ENCODE measurements around the gene TMEM115. TPM values are rescaled to one million over a fixed set of nuclear protein-coding genes. Genes with fewer than 3 reads are reported as not detected.

Gene TMEM115
- total and polyA plus RNA-seq, 2 experiments from 2014 or later = 17.8 to 49.2 TPM

GRCh38 chr3:50314816-50315215 is 44.5 kb downstream of the TMEM115 start:
- no peak overlapping the region for H3K4me2 ChIP-seq
- H3K27ac Mint-ChIP-seq = no peak overlapping the region

DNA sequence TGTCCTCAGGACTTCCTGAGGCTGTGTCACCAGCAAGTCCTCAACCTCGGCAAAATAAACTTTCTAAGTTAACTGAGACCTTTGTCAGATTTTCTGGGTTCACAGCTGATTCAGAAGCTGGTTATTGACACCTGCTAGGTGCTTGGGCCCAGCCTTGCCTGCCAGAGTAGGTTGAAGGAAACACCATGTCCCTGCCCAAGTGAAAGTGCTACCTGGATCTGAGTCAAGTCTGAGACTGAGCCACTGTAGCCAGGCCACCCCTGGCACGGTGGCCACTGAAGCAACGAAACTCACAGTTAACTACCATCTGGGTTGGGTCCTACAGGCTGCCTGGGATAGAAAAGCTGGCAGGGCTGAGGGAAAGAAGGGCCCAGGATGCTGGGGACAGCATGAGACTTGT is 45.0 kb downstream of the TMEM115 start:
- Mint-ChIP-seq H3K27ac (no peak overlapping the region), H3K9me3 (peaks cover 28% of the 10 kb centered on the region), H3K4me1 (peaks cover 10% of the 10 kb centered on the region), H3K36me3 (ENCODE audit: low read depth) (peaks cover 66% of the 10 kb centered on the region), H3K4me3 (no peak overlapping the region), H3K27me3 (ENCODE audit: insufficient read depth, low read depth, poor library complexity) (peaks cover 7% of the 10 kb centered on the region)
- Histone ChIP-seq H3K27me3 (ENCODE audit: insufficient read depth) (no peaks in the 10 kb centered on the region), H4K20me1 (replicated peaks; ENCODE audit: insufficient read depth) (no peaks in the 10 kb centered on the region; the same call in 1 of the 2 replicates), H3K9me2 (ENCODE audit: insufficient read depth) (no peaks in the 10 kb centered on the region), H3K79me2 (replicated peaks; ENCODE audit: insufficient read depth) (peaks cover 11% of the 10 kb centered on the region), H3F3A (replicated peaks; ENCODE audit: low read depth) (0 out of 2 replicates have a peak, but pooled peaks cover 6% of the 10 kb centered on the region), H3K27ac (ENCODE audit: low read depth) (no peak overlapping the region), H3K4me1 (ENCODE audit: insufficient read depth) (no peaks in the 10 kb centered on the region; the same call in 1 of the 2 replicates), H2AFZ (no peak overlapping the region), H3K4me3 (no peak overlapping the region), H3K36me3 (ENCODE audit: insufficient read depth) (peaks cover 6% of the 10 kb centered on the region), H3K4me2 (no peak overlapping the region)
- DNase-seq (ENCODE audit: low spot score) = no peak
- ATAC-seq = no peak
- no peak for TF ChIP-seq CTCF (conservative IDR thresholded peaks at IDR 0.05; ENCODE audit: low read depth in 2 of 2)
- TF ChIP-seq JUNB (IDR thresholded peaks at IDR 0.05; ENCODE audit: unreplicated experiment) = no peak
- no peak for TF ChIP-seq STAT1 (IDR thresholded peaks at IDR 0.05; ENCODE audit: unreplicated experiment)
- no peak for TF ChIP-seq ZNF331 (CRISPR knock-in tag; IDR thresholded peaks at IDR 0.05; ENCODE audit: low read depth)
- TF ChIP-seq, protein P1, sequence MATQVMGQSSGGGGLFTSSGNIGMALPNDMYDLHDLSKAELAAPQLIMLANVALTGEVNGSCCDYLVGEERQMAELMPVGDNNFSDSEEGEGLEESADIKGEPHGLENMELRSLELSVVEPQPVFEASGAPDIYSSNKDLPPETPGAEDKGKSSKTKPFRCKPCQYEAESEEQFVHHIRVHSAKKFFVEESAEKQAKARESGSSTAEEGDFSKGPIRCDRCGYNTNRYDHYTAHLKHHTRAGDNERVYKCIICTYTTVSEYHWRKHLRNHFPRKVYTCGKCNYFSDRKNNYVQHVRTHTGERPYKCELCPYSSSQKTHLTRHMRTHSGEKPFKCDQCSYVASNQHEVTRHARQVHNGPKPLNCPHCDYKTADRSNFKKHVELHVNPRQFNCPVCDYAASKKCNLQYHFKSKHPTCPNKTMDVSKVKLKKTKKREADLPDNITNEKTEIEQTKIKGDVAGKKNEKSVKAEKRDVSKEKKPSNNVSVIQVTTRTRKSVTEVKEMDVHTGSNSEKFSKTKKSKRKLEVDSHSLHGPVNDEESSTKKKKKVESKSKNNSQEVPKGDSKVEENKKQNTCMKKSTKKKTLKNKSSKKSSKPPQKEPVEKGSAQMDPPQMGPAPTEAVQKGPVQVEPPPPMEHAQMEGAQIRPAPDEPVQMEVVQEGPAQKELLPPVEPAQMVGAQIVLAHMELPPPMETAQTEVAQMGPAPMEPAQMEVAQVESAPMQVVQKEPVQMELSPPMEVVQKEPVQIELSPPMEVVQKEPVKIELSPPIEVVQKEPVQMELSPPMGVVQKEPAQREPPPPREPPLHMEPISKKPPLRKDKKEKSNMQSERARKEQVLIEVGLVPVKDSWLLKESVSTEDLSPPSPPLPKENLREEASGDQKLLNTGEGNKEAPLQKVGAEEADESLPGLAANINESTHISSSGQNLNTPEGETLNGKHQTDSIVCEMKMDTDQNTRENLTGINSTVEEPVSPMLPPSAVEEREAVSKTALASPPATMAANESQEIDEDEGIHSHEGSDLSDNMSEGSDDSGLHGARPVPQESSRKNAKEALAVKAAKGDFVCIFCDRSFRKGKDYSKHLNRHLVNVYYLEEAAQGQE (IDR thresholded peaks at IDR 0.05; ENCODE audit: unreplicated experiment) = no peak
- no peak for TF ChIP-seq NANOG (IDR thresholded peaks at IDR 0.05; ENCODE audit: borderline replicate concordance)

More at GRCh38 chr3:50314816-50315215, 44.5 kb downstream of the TMEM115 start:
- no peak overlapping the region for H2AFZ ChIP-seq
- DNase-seq (ENCODE audit: low spot score) (no peak), ATAC-seq (no peak)
- 0 out of 2 replicates have a peak, but pooled peaks cover 6% of the 10 kb centered on the region for H3F3A ChIP-seq (replicated peaks; ENCODE audit: low read depth)
- peaks cover 14% of the 10 kb centered on the region for H3K4me1 Mint-ChIP-seq
- peaks cover 8% of the 10 kb centered on the region for H3K36me3 ChIP-seq (ENCODE audit: insufficient read depth)
- peaks cover 15% of the 10 kb centered on the region for H3K79me2 ChIP-seq (replicated peaks; ENCODE audit: insufficient read depth)
- no peak overlapping the region for H3K4me3 ChIP-seq
- H4K20me1 ChIP-seq (replicated peaks; ENCODE audit: insufficient read depth) = peaks cover under 1% of the 10 kb centered on the region; the same call in 1 of the 2 replicates
- H3K27me3 ChIP-seq (ENCODE audit: insufficient read depth) = no peaks in the 10 kb centered on the region
- peaks cover 7% of the 10 kb centered on the region for H3K27me3 Mint-ChIP-seq (ENCODE audit: insufficient read depth, low read depth, poor library complexity)
- peaks cover 66% of the 10 kb centered on the region for H3K36me3 Mint-ChIP-seq (ENCODE audit: low read depth)
- TF ChIP-seq, protein P1 (IDR thresholded peaks at IDR 0.05; ENCODE audit: unreplicated experiment) = no peak
- TF ChIP-seq NANOG (IDR thresholded peaks at IDR 0.05; ENCODE audit: borderline replicate concordance) (no peak), EZH2phosphoT487 (IDR thresholded peaks at IDR 0.05; ENCODE audit: unreplicated experiment) (no peak), CTCF (conservative IDR thresholded peaks at IDR 0.05; ENCODE audit: low read depth in 2 of 2) (no peak), ZNF331 (CRISPR knock-in tag; IDR thresholded peaks at IDR 0.05; ENCODE audit: low read depth) (no peak)
- no peaks in the 10 kb centered on the region for H3K9me2 ChIP-seq (ENCODE audit: insufficient read depth)
- no peak overlapping the region for H3K4me3 Mint-ChIP-seq
- no peak overlapping the region for H3K27ac ChIP-seq (ENCODE audit: low read depth)
- H3K4me1 ChIP-seq (ENCODE audit: insufficient read depth) = no peaks in the 10 kb centered on the region; the same call in 1 of the 2 replicates
- peaks cover 24% of the 10 kb centered on the region for H3K9me3 Mint-ChIP-seq

All from GM23338 (cell line).